Measurements from ENCODE around the gene HCFC1. TPM values are rescaled to one million over a fixed set of nuclear protein-coding genes. Genes with fewer than 3 reads are reported as not detected.

Gene HCFC1
- polyA plus RNA-seq, 2 of the 4 experiments (the other 2 are of a cell fraction), result 4.4 to 33.3 TPM

GRCh38 chrX:153968255-153968654 lies 3.4 kb downstream of the HCFC1 start:
- Histone ChIP-seq H3K4me1 (peaks cover 18% of the 10 kb centered on the region), H3K27ac (no peak overlapping the region), H3K4me2 (peak overlapping the region; percentile 99; the same call in 2 of the 3 replicates), H3K4me3 (no peak overlapping the region), H3K9me3 (no peaks in the 10 kb centered on the region)
- POLR2A ChIA-PET, result no interaction called here
- no peak for ATAC-seq
- TF ChIP-seq NR3C1 (IDR thresholded peaks at IDR 0.05) (no peak), FOSL2 (IDR thresholded peaks at IDR 0.05) (no peak), FOSL2 (CRISPR knock-in tag; IDR thresholded peaks at IDR 0.05) (no peak), HMGXB4 (CRISPR knock-in tag; IDR thresholded peaks at IDR 0.05; ENCODE audit: borderline replicate concordance) (no peak), MAFK (IDR thresholded peaks at IDR 0.05; ENCODE audit: partially characterized antibody) (no peak), REST (IDR thresholded peaks at IDR 0.05) (no peak), SREBF2 (IDR thresholded peaks at IDR 0.05) (no peak), ZSCAN20 (CRISPR knock-in tag; IDR thresholded peaks at IDR 0.05) (no peak), TFCP2L1 (CRISPR knock-in tag; IDR thresholded peaks at IDR 0.05) (no peak), MAX (IDR thresholded peaks at IDR 0.05) (no peak), JUNB (IDR thresholded peaks at IDR 0.05) (no peak), PHF8 (IDR thresholded peaks at IDR 0.05; ENCODE audit: borderline replicate concordance, low read depth) (no peak), CTCF (IDR thresholded peaks at IDR 0.05) (no peak), CBX8 (IDR thresholded peaks at IDR 0.05) (no peak), HOXA7 (CRISPR knock-in tag; IDR thresholded peaks at IDR 0.05) (no peak), ATOH8 (CRISPR knock-in tag; IDR thresholded peaks at IDR 0.05; ENCODE audit: low read depth) (no peak), HOXB5 (CRISPR knock-in tag; IDR thresholded peaks at IDR 0.05) (no peak), FOSB (CRISPR knock-in tag; IDR thresholded peaks at IDR 0.05) (no peak)
- no peak for FAIRE-seq
- 95% methylated on average over 7 of the region's 9 CpGs for WGBS (ENCODE audit: missing lambda C conversion rate)
- CTCF ChIA-PET, result interaction anchor here (4.4 to 4.5 kb wide), 2 partner anchors 15 to 20 kb away, joined by 33 to 36 read pairs; no protein-coding TSS in a partner anchor
- no peak for DNase-seq (ENCODE audit: low read depth in 1 of 2, low spot score in 1 of 2)

All from A549 (cell line).